ENCODE data around the gene SLC22A23. TPM values are rescaled to one million over a fixed set of nuclear protein-coding genes. Genes with fewer than 3 reads are reported as not detected.

SLC22A23 gene
- total RNA-seq, 6 donors from 2014 or later = 18.2 to 73.1 (median 28.3) TPM

GRCh38 chr6:3490625-3490980 is 33.8 kb upstream of the SLC22A23 start:
- no peak for ATAC-seq (ENCODE audit: low FRiP score in 2 of 2)
- DNase-seq = no peak
- TF ChIP-seq EP300 (IDR thresholded peaks at IDR 0.05) (no peak), POLR2AphosphoS5 (IDR thresholded peaks at IDR 0.05) (no peak), POLR2A (IDR thresholded peaks at IDR 0.05) (no peak)
- TF ChIP-seq, protein P1, sequence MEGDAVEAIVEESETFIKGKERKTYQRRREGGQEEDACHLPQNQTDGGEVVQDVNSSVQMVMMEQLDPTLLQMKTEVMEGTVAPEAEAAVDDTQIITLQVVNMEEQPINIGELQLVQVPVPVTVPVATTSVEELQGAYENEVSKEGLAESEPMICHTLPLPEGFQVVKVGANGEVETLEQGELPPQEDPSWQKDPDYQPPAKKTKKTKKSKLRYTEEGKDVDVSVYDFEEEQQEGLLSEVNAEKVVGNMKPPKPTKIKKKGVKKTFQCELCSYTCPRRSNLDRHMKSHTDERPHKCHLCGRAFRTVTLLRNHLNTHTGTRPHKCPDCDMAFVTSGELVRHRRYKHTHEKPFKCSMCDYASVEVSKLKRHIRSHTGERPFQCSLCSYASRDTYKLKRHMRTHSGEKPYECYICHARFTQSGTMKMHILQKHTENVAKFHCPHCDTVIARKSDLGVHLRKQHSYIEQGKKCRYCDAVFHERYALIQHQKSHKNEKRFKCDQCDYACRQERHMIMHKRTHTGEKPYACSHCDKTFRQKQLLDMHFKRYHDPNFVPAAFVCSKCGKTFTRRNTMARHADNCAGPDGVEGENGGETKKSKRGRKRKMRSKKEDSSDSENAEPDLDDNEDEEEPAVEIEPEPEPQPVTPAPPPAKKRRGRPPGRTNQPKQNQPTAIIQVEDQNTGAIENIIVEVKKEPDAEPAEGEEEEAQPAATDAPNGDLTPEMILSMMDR (IDR thresholded peaks at IDR 0.05) = no peak
- Histone ChIP-seq H3K4me1 (no peaks in the 10 kb centered on the region), H3K36me3 (no peaks in the 10 kb centered on the region), H3K27ac (no peak overlapping the region), H3K4me3 (no peak overlapping the region), H3K9me3 (no peaks in the 10 kb centered on the region), H3K27me3 (no peaks in the 10 kb centered on the region)
- 96 to 98% methylated on average over 2 of the region's 2 CpGs for WGBS, 2 donors

- no peak for ATAC-seq (ENCODE audit: low FRiP score in 2 of 2)
- Histone ChIP-seq H3K9me3 (no peaks in the 10 kb centered on the region), H3K27me3 (no peaks in the 10 kb centered on the region), H3K4me1 (no peaks in the 10 kb centered on the region), H3K4me3 (no peak overlapping the region), H3K36me3 (no peaks in the 10 kb centered on the region), H3K27ac (no peak overlapping the region)
- DNase-seq = no peak
- 79 to 88% methylated on average over 12 of the region's 12 CpGs for WGBS, 2 donors
- TF ChIP-seq, protein P1 (IDR thresholded peaks at IDR 0.05) = no peak
- TF ChIP-seq POLR2AphosphoS5 (IDR thresholded peaks at IDR 0.05) (no peak), EP300 (IDR thresholded peaks at IDR 0.05) (no peak), POLR2A (IDR thresholded peaks at IDR 0.05) (no peak)
These were observed 33.2 kb upstream of the SLC22A23 start for GRCh38 chr6:3489961-3490624.

DNA sequence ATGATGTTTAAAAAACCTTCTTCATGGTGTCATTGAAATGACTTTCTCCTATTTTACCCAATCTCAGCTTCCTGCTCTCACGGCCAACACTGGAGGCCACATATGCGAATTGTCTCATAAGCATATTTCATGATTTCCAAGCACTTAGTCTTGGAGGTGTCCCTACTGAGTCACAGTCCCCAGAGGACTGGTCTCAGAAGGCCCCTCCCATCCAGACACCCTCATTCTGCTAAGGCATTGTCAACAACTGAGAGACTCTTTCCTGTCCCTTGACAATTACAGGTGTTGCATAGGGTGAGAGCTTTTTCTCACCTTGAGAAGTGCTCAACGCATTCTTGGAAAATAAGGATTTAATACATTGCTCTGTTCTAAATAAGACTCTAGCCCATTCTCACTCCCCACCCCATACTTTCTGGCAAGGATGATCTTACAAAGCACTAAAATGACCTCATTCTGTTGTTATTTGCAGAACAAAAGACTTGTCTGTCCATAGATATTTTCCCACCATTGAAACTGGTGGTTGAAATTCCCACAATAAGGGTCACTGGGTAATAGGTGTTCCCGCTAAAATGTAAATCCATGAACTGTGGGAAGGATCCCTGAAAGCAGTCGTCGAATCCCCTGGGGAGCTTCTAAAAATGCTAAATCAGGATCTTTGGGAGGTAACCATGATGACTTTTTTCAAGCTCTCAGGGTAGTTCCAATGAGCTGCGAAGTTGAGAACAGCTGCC is 32.3 kb upstream of the SLC22A23 start:
- Histone ChIP-seq H3K4me3 (no peak overlapping the region), H3K9me3 (no peaks in the 10 kb centered on the region), H3K36me3 (no peaks in the 10 kb centered on the region), H3K4me1 (no peaks in the 10 kb centered on the region), H3K27ac (no peak overlapping the region), H3K27me3 (no peaks in the 10 kb centered on the region)
- TF ChIP-seq, protein P1 (IDR thresholded peaks at IDR 0.05) = no peak
- TF ChIP-seq POLR2AphosphoS5 (IDR thresholded peaks at IDR 0.05) (no peak), POLR2A (IDR thresholded peaks at IDR 0.05) (no peak), EP300 (IDR thresholded peaks at IDR 0.05) (no peak)
- DNase-seq = no peak
- 73 to 77% methylated on average over 7 of the region's 7 CpGs for WGBS, 2 donors
- ATAC-seq (ENCODE audit: low FRiP score in 2 of 2) = no peak

GRCh38 chr6:3484946-3485345 is 28.1 kb upstream of the SLC22A23 start:
- 76 to 97% methylated on average over 11 of the region's 11 CpGs for WGBS, 2 donors
- DNase-seq (no peak), ATAC-seq (ENCODE audit: low FRiP score in 2 of 2) (no peak)
- TF ChIP-seq, protein P1 (IDR thresholded peaks at IDR 0.05) = no peak
- no peak for TF ChIP-seq EP300 (IDR thresholded peaks at IDR 0.05)
- no peak for TF ChIP-seq POLR2AphosphoS5 (IDR thresholded peaks at IDR 0.05)
- TF ChIP-seq POLR2A (IDR thresholded peaks at IDR 0.05) = no peak
- H3K4me3 ChIP-seq = no peak overlapping the region
- H3K27me3 ChIP-seq = no peaks in the 10 kb centered on the region
- H3K36me3 ChIP-seq = no peaks in the 10 kb centered on the region
- H3K27ac ChIP-seq = no peak overlapping the region
- H3K4me1 ChIP-seq = no peaks in the 10 kb centered on the region
- peaks cover 0 to 3% (median 0%) of the 10 kb centered on the region in 4 donors for H3K9me3 ChIP-seq
